ENCODE measurements around the gene TOR1B. TPM values are rescaled to one million over a fixed set of nuclear protein-coding genes. Genes with fewer than 3 reads are reported as not detected.

The TOR1B gene
- total RNA-seq, 1 experiment from 2014 or later = 18.8 TPM

GRCh38 chr9:129778469-129778868, 24.5 kb upstream of the TOR1B start:
- no peak overlapping the region for H3K4me3 Mint-ChIP-seq
- H3K27ac Mint-ChIP-seq = no peak overlapping the region
- ATAC-seq (no peak), DNase-seq (ENCODE audit: low spot score) (no peak)
- ChIA-PET CTCF (interaction anchor here (0.6 to 14.0 kb wide), 3 partner anchors 41 to 59 kb away, joined by 4 to 101 read pairs (median 22); no protein-coding TSS in a partner anchor), POLR2A (no interaction called here)
- H3K4me1 Mint-ChIP-seq = 0 out of 2 replicates have a peak, but pooled peaks cover 6% of the 10 kb centered on the region
- H3K9me3 Mint-ChIP-seq = no peaks in the 10 kb centered on the region
- no peaks in the 10 kb centered on the region for H3K36me3 Mint-ChIP-seq
- H3K27me3 Mint-ChIP-seq (ENCODE audit: low read depth) = no peaks in the 10 kb centered on the region
- TF ChIP-seq ATF1 (CRISPR knock-in tag; IDR thresholded peaks at IDR 0.05) = no peak
- TF ChIP-seq HMGXB4 (CRISPR knock-in tag; IDR thresholded peaks at IDR 0.05) = no peak
- no peak for TF ChIP-seq NR1H2 (CRISPR knock-in tag; IDR thresholded peaks at IDR 0.05)
- TF ChIP-seq, protein P1, sequence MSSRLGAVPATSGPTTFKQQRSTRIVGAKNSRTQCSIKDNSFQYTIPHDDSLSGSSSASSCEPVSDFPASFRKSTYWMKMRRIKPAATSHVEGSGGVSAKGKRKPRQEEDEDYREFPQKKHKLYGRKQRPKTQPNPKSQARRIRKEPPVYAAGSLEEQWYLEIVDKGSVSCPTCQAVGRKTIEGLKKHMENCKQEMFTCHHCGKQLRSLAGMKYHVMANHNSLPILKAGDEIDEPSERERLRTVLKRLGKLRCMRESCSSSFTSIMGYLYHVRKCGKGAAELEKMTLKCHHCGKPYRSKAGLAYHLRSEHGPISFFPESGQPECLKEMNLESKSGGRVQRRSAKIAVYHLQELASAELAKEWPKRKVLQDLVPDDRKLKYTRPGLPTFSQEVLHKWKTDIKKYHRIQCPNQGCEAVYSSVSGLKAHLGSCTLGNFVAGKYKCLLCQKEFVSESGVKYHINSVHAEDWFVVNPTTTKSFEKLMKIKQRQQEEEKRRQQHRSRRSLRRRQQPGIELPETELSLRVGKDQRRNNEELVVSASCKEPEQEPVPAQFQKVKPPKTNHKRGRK (CRISPR knock-in tag; IDR thresholded peaks at IDR 0.05; ENCODE audit: borderline replicate concordance) = no peak
- no peak for TF ChIP-seq OVOL2 (CRISPR knock-in tag; IDR thresholded peaks at IDR 0.05; ENCODE audit: borderline replicate concordance)
- TF ChIP-seq FOXJ3 (CRISPR knock-in tag; IDR thresholded peaks at IDR 0.05; ENCODE audit: borderline replicate concordance) = no peak
- no peak for TF ChIP-seq SOX15 (CRISPR knock-in tag; IDR thresholded peaks at IDR 0.05)
- no peak for TF ChIP-seq NR3C1 (CRISPR knock-in tag; conservative IDR thresholded peaks at IDR 0.05; ENCODE audit: low read depth)
- TF ChIP-seq, protein P2, sequence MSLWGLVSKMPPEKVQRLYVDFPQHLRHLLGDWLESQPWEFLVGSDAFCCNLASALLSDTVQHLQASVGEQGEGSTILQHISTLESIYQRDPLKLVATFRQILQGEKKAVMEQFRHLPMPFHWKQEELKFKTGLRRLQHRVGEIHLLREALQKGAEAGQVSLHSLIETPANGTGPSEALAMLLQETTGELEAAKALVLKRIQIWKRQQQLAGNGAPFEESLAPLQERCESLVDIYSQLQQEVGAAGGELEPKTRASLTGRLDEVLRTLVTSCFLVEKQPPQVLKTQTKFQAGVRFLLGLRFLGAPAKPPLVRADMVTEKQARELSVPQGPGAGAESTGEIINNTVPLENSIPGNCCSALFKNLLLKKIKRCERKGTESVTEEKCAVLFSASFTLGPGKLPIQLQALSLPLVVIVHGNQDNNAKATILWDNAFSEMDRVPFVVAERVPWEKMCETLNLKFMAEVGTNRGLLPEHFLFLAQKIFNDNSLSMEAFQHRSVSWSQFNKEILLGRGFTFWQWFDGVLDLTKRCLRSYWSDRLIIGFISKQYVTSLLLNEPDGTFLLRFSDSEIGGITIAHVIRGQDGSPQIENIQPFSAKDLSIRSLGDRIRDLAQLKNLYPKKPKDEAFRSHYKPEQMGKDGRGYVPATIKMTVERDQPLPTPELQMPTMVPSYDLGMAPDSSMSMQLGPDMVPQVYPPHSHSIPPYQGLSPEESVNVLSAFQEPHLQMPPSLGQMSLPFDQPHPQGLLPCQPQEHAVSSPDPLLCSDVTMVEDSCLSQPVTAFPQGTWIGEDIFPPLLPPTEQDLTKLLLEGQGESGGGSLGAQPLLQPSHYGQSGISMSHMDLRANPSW (CRISPR knock-in tag; conservative IDR thresholded peaks at IDR 0.05; ENCODE audit: low read depth) = no peak
- no peak for TF ChIP-seq IRF2 (CRISPR knock-in tag; IDR thresholded peaks at IDR 0.05; ENCODE audit: borderline replicate concordance, low read depth)
- TF ChIP-seq SMAD3 (CRISPR knock-in tag; IDR thresholded peaks at IDR 0.05; ENCODE audit: borderline replicate concordance) = no peak
- TF ChIP-seq PRRX2 (CRISPR knock-in tag; IDR thresholded peaks at IDR 0.05) = no peak
- TF ChIP-seq ERG (CRISPR knock-in tag; IDR thresholded peaks at IDR 0.05) = no peak
- TF ChIP-seq ZNF281 (CRISPR knock-in tag; IDR thresholded peaks at IDR 0.05) = no peak
- no peak for TF ChIP-seq SMAD4 (CRISPR knock-in tag; IDR thresholded peaks at IDR 0.05)
- no peak for TF ChIP-seq TP53 (CRISPR knock-in tag; IDR thresholded peaks at IDR 0.05)
- no peak for TF ChIP-seq KAT7 (CRISPR knock-in tag; IDR thresholded peaks at IDR 0.05; ENCODE audit: borderline replicate concordance)
- no peak for TF ChIP-seq HMGA2 (CRISPR knock-in tag; IDR thresholded peaks at IDR 0.05)
